GM10248 (cell line): ENCODE measurements around the gene BSN.

Experiments used
- CTCF ChIA-PET: fragments of 300-600 bp; sonication (Branson Sonifier 250); formaldehyde crosslinking; extraction: SDS; loops from one replicate; lab custom pipeline; 2021; ENCODE audit warnings: antibody characterized with exemption; lab: Yijun Ruan, JAX
- POLR2A ChIA-PET: fragments of 350-650 bp; sonication (Branson Sonifier 250); formaldehyde crosslinking; extraction: SDS; loops from one replicate; lab custom pipeline; 2020; ENCODE audit warnings: antibody characterized with exemption; lab: Yijun Ruan, JAX
- DNase-seq: peaks from one replicate; pipeline ENCODE4 v3.0.0; 2012; ENCODE audit errors: extremely low spot score
- TF ChIP-seq, protein P1 (sequence below): IDR thresholded peaks from 2 replicates; pipeline ENCODE4 v1.5.1; 2012; ENCODE audit warnings: mild to moderate bottlenecking, low read depth; ENCODE audit errors: extremely low read depth, missing control alignments, control extremely low read depth

The BSN gene

DNA sequence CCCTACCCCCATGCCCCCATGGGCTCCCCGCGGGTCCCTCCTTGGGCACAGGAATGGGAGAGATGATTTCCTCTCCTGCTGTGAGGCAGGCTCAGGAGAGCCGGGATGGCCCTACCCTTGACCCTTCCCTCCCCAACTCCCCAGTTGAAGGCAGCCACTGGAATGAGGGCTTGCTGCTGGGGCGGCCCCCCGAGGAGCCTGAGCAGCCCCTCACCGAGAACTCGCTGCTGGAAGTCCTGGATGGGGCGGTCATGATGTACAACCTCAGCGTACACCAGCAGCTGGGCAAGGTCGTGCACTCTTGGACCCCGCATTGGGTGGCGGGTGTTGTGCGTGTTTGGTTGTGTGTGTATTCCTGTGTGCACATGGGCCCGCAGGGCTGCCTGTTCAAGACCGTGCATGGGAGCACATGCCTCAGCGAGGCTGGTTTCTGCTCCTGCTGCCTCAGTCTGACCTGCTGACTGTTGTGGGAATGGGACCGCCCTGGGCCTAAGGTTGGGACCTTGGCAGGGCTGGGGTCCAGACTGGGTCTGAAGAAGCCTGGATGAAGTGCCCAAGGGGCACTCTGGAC, 151.2 kb downstream of the BSN start:
- DNase-seq = no peak
- TF ChIP-seq, protein P1, sequence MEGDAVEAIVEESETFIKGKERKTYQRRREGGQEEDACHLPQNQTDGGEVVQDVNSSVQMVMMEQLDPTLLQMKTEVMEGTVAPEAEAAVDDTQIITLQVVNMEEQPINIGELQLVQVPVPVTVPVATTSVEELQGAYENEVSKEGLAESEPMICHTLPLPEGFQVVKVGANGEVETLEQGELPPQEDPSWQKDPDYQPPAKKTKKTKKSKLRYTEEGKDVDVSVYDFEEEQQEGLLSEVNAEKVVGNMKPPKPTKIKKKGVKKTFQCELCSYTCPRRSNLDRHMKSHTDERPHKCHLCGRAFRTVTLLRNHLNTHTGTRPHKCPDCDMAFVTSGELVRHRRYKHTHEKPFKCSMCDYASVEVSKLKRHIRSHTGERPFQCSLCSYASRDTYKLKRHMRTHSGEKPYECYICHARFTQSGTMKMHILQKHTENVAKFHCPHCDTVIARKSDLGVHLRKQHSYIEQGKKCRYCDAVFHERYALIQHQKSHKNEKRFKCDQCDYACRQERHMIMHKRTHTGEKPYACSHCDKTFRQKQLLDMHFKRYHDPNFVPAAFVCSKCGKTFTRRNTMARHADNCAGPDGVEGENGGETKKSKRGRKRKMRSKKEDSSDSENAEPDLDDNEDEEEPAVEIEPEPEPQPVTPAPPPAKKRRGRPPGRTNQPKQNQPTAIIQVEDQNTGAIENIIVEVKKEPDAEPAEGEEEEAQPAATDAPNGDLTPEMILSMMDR = no peak
- ChIA-PET CTCF (interaction anchor here (1.0 to 1.8 kb wide), 2 partner anchors 13 to 134 kb away, joined by 3 to 7 read pairs; no protein-coding TSS in a partner anchor), POLR2A (no interaction called here)

DNA sequence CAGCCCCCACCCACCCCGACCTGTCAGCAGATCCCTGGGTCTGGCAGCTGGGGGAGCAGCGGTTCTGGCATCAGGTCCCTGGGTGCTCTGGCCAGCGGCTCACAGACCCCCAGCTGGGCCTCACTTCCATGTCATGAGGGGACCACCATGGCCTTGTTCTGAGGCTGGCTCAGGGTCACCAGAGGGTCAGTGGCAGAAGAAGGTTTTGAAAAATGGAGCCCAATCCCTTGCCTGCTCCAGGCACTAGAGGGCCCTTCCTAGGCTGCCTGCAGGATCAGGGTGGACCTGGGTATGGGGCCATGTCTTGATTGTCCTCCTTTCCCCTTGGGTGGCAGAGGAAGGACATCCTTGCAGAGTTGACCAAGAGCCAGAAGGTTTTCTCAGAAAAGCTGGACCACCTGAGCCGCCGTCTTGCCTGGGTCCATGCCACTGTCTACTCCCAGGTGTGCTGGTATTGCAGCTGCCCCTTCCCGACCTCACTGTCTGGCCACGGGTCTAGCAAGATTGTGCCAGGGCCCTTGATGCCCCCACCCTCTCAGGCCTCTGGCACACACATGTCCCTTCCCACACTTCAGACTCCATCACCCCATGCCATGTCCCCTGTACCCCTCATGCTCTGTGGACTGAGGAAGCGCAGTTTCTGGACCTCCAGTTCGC, 152.3 kb downstream of the BSN start:
- no peak for DNase-seq
- CTCF ChIA-PET = interaction anchor here (1.0 to 1.8 kb wide), 2 partner anchors 12 to 133 kb away, joined by 3 to 7 read pairs; no protein-coding TSS in a partner anchor
- TF ChIP-seq, protein P1 = no peak
- POLR2A ChIA-PET = no interaction called here

- POLR2A ChIA-PET = no interaction called here
- CTCF ChIA-PET = interaction anchor here (1.1 to 1.8 kb wide), 3 partner anchors 11 to 170 kb away, joined by 3 to 7 read pairs (median 4); no protein-coding TSS in a partner anchor
- TF ChIP-seq, protein P1 = no peak
- DNase-seq = no peak
Observed at GRCh38 chr3:49707113-49707480, 152.8 kb downstream of the BSN start.

GRCh38 chr3:49709852-49710251, 155.6 kb downstream of the BSN start:
- no peak for DNase-seq
- POLR2A ChIA-PET = no interaction called here
- TF ChIP-seq, protein P1 = no peak
- CTCF ChIA-PET = no interaction called here

- CTCF ChIA-PET = interaction anchor here (1.2 to 1.4 kb wide), 2 partner anchors 8 to 128 kb away, joined by 3 to 7 read pairs; partner anchors contain the start of gene AMIGO3
- TF ChIP-seq, protein P1 = no peak
- POLR2A ChIA-PET = no interaction called here
- DNase-seq = no peak
Observed at GRCh38 chr3:49711489-49711888, 157.2 kb downstream of the BSN start.

DNA sequence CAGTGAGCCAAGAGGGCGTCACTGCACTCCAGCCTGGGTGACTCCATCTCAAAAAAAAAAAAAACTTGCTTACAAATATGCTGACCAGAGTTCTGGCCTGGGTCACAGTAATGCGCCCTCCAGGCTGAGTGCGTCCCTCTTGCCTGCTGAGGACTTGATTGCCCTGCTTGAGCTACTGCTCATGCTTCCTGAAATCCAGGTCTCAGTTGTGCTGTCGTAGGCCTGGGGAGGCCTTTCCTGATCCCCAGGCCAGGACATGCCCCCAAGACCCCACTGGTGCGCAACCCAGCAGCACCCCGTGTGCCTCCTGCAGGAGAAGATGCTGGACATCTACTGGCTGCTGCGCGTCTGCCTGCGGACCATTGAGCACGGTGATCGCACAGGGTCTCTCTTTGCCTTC, 157.9 kb downstream of the BSN start:
- TF ChIP-seq, protein P1 = no peak
- ChIA-PET CTCF (interaction anchor here (1.4 kb wide), 2 partner anchors 127 kb away, joined by 4 to 7 read pairs; no protein-coding TSS in a partner anchor), POLR2A (no interaction called here)
- no peak for DNase-seq
